Gastroesophageal sphincter (tissue), 3 donors: Measurements from ENCODE around the gene EVPL.

Experiments
- CTCF ChIP-seq, 4 experiments: fragments of 200-600 bp in 2 of 4; fragments of 450-650 bp in 2 of 4; sonication (generic) in 1 of 4; IDR thresholded peaks; one replicate each; pipeline ENCODE4 v1.5.1; 2017 to 2019; ENCODE audit warnings: antibody characterized with exemption in 4 of 4, mild to moderate bottlenecking in 2 of 4, moderate library complexity in 2 of 4
- EP300 ChIP-seq: sonication (generic); formaldehyde crosslinking; IDR thresholded peaks from one replicate; pipeline ENCODE4 v1.6.1; 2017; ENCODE audit warnings: antibody characterized with exemption, mild to moderate bottlenecking
- POLR2A ChIP-seq, 2 donors: fragments of 450-650 bp; IDR thresholded peaks; one replicate each; pipeline ENCODE4 v1.6.1; 2017; ENCODE audit warnings: antibody characterized with exemption in 2 of 2, mild to moderate bottlenecking in 2 of 2, moderate library complexity in 1 of 2
- POLR2AphosphoS5 ChIP-seq: sonication (generic); formaldehyde crosslinking; IDR thresholded peaks from one replicate; pipeline ENCODE4 v1.6.1; 2017; ENCODE audit warnings: antibody characterized with exemption

DNA sequence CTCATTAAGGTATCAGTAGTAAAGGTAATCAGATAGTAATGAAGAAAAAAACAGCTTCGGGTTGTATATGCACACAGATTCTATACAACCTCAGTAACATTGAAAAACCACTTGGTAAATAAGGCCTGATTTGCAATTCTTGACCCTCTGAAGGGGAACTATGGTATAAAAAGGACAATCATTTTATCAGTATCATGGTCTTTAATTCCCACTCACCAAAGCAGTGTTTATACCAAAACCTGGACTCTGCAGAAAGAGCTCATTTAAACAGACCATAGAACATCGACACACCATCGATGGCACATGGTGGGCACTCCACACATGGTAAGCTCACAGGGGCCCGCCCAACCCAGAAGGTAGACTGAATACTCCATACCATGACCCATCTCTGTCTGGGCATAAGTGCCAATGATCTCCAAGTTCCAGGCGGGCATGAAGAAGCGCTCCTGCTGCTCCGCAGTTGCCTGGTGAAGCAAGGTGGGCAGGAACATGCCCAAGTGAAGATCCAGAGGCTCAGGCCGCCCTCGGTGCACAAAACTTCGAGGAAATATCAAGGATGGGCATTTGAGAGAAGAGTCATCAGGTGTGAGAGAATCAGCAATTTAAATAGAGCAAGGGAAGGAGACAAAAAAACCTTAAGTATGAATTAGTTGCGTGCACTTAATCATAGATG is 67.1 kb downstream of the EVPL start:
- no peak for TF ChIP-seq EP300
- no peak for TF ChIP-seq CTCF (IDR thresholded peaks at IDR 0.05)
- TF ChIP-seq POLR2AphosphoS5, result no peak
- no peak for TF ChIP-seq POLR2A (IDR thresholded peaks at IDR 0.05)
